SK-N-SH treated with all-trans-retinoic acid at 6 μM for 48 hours (cell line): ENCODE data around the gene RELA.

Source experiments
- ARNTL ChIP-seq: fragments of 450-650 bp; formaldehyde crosslinking; IDR thresholded peaks from 2 replicates; pipeline ENCODE4 v1.5.0; 2020; ENCODE audit warnings: low read depth, mild to moderate bottlenecking, moderate library complexity, borderline replicate concordance
- OSR1 ChIP-seq: fragments of 250-450 bp; sonication (Bioruptor Pico); IDR thresholded peaks from 2 replicates; pipeline ENCODE4 v1.8.0; 2022; ENCODE audit warnings: moderate library complexity, mild to moderate bottlenecking, inconsistent platforms
- PATZ1 ChIP-seq: fragments of 250-450 bp; sonication (Bioruptor Pico); IDR thresholded peaks from 2 replicates; pipeline ENCODE4 v1.8.0; 2020; ENCODE audit warnings: mild to moderate bottlenecking, moderate library complexity, borderline replicate concordance
- POU6F1 ChIP-seq: fragments of 250-450 bp; sonication (Bioruptor Pico); IDR thresholded peaks from 2 replicates; pipeline ENCODE4 v1.8.0; 2021; ENCODE audit warnings: low read depth, mild to moderate bottlenecking, moderate library complexity, borderline replicate concordance
- SNAI2 ChIP-seq: fragments of 250-450 bp; sonication (Bioruptor Pico); IDR thresholded peaks from 2 replicates; pipeline ENCODE4 v1.5.0; 2020; ENCODE audit warnings: mild to moderate bottlenecking, moderate library complexity
- ZC3H10 ChIP-seq: fragments of 250-450 bp; sonication (Bioruptor Pico); IDR thresholded peaks from 2 replicates; pipeline ENCODE4 v1.5.1; 2021; ENCODE audit warnings: mild to moderate bottlenecking, moderate library complexity
- ZFP3 ChIP-seq: fragments of 250-450 bp; sonication (Bioruptor Pico); IDR thresholded peaks from 2 replicates; pipeline ENCODE4 v1.5.0; 2020; ENCODE audit warnings: mild to moderate bottlenecking, moderate library complexity
- ZFP30 ChIP-seq: fragments of 450-650 bp; formaldehyde crosslinking; IDR thresholded peaks from 2 replicates; pipeline ENCODE4 v1.5.0; 2022; ENCODE audit warnings: mild to moderate bottlenecking, moderate library complexity
- ZNF8 ChIP-seq: fragments of 450-650 bp; formaldehyde crosslinking; IDR thresholded peaks from 2 replicates; pipeline ENCODE4 v1.5.0; 2020; ENCODE audit warnings: mild to moderate bottlenecking, moderate library complexity

- TF ChIP-seq ZNF8 (no peak), ZFP30 (no peak), SNAI2 (CRISPR knock-in tag) (no peak), ZFP3 (CRISPR knock-in tag) (no peak), ARNTL (CRISPR knock-in tag) (no peak), OSR1 (CRISPR knock-in tag) (no peak), POU6F1 (no peak), ZC3H10 (CRISPR knock-in tag) (no peak), PATZ1 (CRISPR knock-in tag) (no peak)
Measured at GRCh38 chr11:65630215-65630614, 32.5 kb downstream of the RELA start.
